Central memory CD8-positive, alpha-beta T cell (primary cell): ENCODE results near the gene TMEM198.

Experiments
- ATAC-seq: fragments of 150-1000 bp; cut with Tn5 transposase; replicated peaks from 2 replicates; pipeline ENCODE4 v1.10.0; 2022; ENCODE audit warnings: mild to moderate bottlenecking, moderate FRiP score, moderate number of reproducible peaks; ENCODE audit not compliant: poor library complexity, severe bottlenecking; ENCODE audit errors: extremely low read depth
- DNase-seq, 2 donors: peaks; one replicate each; pipeline ENCODE4 v3.0.0; 2021; ENCODE audit warnings: low spot score in 2 of 2
- H3K27ac Mint-ChIP-seq: one replicate; pipeline ENCODE4 v1.8.0; 2022; ENCODE audit warnings: low read depth, mild to moderate bottlenecking, moderate library complexity, mixed read lengths
- H3K27me3 Mint-ChIP-seq: one replicate; pipeline ENCODE4 v1.8.0; 2022; ENCODE audit warnings: mixed read lengths
- H3K36me3 Mint-ChIP-seq: one replicate; pipeline ENCODE4 v1.8.0; 2022; ENCODE audit warnings: mild to moderate bottlenecking, moderate library complexity, mixed read lengths; ENCODE audit not compliant: insufficient read depth
- H3K4me1 Mint-ChIP-seq: one replicate; pipeline ENCODE4 v1.8.0; 2022; ENCODE audit warnings: mixed read lengths
- H3K4me3 Mint-ChIP-seq: one replicate; pipeline ENCODE4 v1.8.0; 2022; ENCODE audit warnings: mild to moderate bottlenecking, moderate library complexity, mixed read lengths
- H3K9me3 Mint-ChIP-seq: one replicate; pipeline ENCODE4 v1.8.0; 2022; ENCODE audit warnings: mixed read lengths

Gene TMEM198

DNA sequence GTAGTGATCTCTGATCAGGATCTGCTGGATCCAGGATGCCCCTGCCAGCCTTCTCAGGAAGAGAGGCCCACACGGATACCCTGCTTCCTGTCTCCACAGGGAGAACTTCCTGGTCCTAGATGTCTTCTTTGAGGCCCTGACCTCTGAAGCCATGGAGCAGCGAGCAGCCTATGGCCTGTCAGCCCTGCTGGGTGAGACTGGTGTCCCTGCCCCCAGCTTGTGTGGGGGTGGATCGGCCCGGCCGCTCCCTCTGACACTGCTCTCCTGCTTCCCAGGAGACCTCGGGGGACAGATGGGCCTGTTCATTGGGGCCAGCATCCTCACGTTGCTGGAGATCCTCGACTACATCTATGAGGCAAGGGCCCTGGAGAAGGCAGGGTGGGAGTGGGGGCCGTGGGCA, 6.9 kb upstream of the TMEM198 start:
- Mint-ChIP-seq H3K27me3 (peaks cover 32% of the 10 kb centered on the region), H3K4me1 (no peaks in the 10 kb centered on the region), H3K4me3 (no peak overlapping the region), H3K27ac (no peak overlapping the region), H3K9me3 (no peaks in the 10 kb centered on the region), H3K36me3 (peaks cover 5% of the 10 kb centered on the region)
- ATAC-seq (no peak), DNase-seq (no peak)

DNA sequence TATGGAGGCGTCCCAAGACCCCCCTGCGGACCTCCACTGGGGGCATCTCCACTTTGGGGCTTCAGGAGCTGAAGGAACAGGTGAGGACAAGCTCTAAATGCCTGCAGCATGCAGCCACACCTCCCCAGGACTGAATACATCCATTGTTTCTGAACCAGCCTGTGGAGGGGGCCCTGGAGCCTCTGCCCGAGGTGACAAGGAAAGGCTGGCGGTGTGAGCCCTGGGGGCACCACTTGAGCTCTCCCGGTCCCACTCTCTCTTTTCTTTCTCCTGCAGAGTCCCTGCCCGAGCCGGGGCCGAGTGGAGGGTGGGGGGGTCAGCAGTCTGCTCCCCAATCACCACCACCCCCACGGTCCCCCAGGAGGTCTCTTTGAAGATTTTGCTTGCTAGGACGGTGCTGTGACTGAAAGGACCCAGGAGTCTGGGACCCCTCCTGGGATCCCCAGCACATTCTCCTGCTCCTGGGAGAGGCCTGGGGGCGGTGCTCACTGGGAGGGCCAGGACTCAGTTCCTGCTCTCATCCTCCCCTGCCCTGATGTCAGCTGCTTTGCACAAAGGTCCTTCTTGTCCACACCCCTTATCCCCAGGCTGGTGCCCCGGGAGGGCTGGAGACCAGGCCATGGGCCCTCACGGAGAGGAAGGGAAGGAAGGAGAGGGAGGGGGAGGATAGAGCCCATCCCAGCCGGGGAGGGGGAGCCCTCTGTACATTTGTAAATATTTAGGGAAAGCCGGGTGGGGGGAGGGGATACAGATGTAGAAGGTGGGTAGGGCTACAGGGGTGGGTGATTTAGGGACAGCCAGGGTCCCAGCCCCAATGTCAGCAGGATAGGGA, 6.0 kb upstream of the TMEM198 start:
- Mint-ChIP-seq H3K27me3 (peaks cover 23% of the 10 kb centered on the region), H3K36me3 (peaks cover 8% of the 10 kb centered on the region), H3K27ac (no peak overlapping the region), H3K4me3 (no peak overlapping the region), H3K9me3 (no peaks in the 10 kb centered on the region), H3K4me1 (peaks cover 8% of the 10 kb centered on the region)
- no peak for DNase-seq
- no peak for ATAC-seq

DNA sequence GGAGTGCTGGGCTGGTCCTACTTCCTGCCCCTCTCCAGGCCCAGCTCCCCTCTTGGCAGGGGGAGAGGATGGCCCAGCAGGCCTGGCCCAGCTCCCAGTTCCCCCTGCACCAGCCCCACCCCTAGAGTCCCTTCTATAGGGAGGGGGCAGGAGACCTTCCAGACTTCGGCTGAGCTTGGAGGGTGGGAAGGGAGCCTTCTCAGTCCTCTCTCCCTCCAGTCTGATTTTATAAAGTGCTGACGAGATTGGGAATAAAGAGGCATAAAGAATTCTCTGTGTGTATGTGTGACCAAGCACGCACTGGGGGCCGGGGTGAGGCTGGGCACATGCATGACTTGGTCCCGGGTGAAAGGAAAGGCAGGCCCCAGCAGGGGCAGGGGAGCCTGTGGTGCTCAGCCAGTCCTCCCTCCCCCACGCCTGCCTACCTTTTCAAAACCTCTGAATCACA, 5.3 kb upstream of the TMEM198 start:
- H3K27me3 Mint-ChIP-seq: peaks cover 16% of the 10 kb centered on the region
- no peak overlapping the region for H3K4me3 Mint-ChIP-seq
- no peak overlapping the region for H3K27ac Mint-ChIP-seq
- ATAC-seq (no peak), DNase-seq (no peak)
- H3K36me3 Mint-ChIP-seq: peaks cover 8% of the 10 kb centered on the region
- no peaks in the 10 kb centered on the region for H3K9me3 Mint-ChIP-seq
- H3K4me1 Mint-ChIP-seq: peaks cover 8% of the 10 kb centered on the region

DNA sequence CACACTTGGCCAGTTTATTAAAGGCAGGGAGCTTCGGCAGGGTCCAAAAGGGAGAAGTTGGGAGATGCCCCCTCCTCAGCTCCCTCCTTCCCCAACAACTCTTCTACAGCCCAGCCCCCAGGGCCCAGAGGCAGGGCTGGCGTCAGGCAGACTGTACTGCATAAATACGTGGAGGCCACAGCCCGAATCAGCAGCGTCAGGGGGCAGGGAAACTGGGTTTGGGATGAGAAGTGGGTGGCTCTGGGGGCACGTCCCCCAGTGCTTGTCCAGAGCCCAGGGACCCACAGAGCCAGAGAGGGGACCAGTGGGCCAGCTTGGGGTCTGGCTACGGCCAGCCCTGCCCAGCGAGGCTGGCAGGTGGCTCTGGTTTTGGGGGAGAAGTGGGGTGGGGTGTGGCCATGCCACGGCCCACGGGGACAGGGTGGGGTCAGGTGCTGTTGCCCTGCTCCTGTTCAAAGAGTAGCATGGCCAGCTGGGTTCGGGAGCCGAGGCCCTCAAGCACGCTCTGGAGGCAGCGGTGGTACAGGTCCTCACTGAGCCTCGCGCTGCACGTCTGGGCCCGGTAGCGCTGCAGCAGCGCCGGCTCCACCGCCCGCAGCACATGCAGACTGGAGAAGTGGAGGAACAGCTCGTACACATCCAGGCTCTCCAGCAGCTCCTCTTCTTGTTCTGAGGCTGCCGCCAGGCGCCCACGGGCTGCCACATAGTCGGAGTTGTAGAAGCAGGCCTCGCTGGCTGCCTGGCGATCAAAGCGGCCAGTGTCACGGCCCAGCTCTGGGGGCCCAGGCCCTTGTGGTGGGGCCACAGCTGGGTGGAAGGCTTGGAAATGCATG, 4.7 kb upstream of the TMEM198 start:
- Mint-ChIP-seq H3K36me3 (peaks cover 8% of the 10 kb centered on the region), H3K4me1 (peaks cover 10% of the 10 kb centered on the region), H3K27me3 (peaks cover 12% of the 10 kb centered on the region), H3K9me3 (no peaks in the 10 kb centered on the region), H3K4me3 (no peak overlapping the region), H3K27ac (no peak overlapping the region)
- DNase-seq (no peak), ATAC-seq (no peak)

DNA sequence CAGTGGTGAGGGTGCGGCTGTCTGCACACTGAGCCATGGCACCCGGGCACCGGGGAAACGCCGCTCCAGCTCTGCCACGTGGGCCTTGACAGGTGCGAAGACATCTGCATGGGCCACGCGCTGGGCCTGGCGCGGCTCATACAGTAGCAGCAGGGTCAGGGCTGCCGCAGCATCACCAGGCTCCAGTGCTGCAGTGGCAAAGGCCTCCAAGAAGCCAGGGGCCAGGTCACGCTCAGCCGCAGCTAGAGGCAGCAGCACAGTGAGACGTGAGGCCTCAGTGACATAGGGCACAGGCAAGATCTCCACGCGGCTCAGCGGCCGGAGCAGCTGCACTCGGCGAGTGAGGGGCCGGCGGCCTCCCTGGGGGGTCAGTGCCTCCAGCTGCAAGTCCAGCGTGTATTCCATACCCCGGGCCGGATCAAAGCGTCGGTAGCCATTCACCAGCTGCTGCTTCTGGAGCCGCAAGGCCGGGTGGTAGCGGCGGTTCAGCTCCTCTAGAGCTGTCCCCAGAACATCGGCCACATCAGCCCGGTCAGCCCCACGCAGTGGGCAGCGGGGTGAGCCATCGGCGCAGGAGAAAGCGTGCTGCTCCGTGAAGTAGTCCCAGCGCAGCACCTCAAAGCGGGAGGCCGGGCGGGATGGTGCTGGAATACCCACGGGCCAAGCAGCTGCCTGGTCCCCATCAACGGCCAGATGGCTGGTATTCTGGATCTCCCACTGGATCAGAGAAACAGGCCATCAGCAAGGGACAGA, 3.7 kb upstream of the TMEM198 start:
- Mint-ChIP-seq H3K36me3 (peaks cover 14% of the 10 kb centered on the region), H3K9me3 (no peaks in the 10 kb centered on the region), H3K27me3 (peaks cover 8% of the 10 kb centered on the region), H3K27ac (no peak overlapping the region), H3K4me1 (peaks cover 18% of the 10 kb centered on the region), H3K4me3 (no peak overlapping the region)
- DNase-seq (no peak), ATAC-seq (no peak)

DNA sequence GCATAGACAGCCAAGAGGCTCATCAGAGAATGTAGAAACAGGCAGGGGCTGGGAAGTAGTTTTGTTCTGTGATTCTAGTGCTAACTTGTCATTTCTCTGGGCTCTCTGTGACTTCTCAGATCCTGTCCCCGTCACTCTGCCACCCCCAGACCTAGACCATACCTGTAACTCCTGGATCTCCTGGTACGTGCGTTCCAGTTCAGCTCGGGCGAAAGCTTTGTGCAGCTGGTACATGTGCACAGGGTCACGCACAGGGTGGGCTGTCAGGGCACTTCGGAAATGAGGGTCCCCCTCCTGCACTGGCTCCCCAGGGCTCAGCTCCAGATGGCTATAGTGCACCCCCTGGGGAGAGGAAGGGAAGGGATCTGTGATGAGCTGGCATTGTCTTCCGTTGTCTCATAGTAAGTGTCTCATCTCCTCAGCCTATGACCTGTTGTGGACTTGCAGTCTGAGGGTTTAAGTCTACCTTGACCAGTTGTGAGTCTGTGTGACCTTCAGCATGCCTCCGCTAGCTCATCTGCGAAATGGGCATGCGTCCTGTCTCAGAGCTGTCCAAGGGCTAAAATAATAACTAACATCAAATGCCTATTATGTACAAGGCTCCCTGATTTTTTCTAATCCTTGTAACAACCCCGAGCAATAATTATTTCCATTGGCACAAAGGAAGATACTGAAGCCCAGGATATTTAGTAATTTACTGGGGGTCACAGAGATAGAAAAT, 2.9 kb upstream of the TMEM198 start:
- H3K27ac Mint-ChIP-seq: no peak overlapping the region
- DNase-seq: no peak
- H3K4me3 Mint-ChIP-seq: peak overlapping the region; percentile 79
- H3K4me1 Mint-ChIP-seq: peaks cover 18% of the 10 kb centered on the region
- no peaks in the 10 kb centered on the region for H3K27me3 Mint-ChIP-seq
- H3K36me3 Mint-ChIP-seq: peaks cover 14% of the 10 kb centered on the region
- ATAC-seq: no peak
- no peaks in the 10 kb centered on the region for H3K9me3 Mint-ChIP-seq

DNA sequence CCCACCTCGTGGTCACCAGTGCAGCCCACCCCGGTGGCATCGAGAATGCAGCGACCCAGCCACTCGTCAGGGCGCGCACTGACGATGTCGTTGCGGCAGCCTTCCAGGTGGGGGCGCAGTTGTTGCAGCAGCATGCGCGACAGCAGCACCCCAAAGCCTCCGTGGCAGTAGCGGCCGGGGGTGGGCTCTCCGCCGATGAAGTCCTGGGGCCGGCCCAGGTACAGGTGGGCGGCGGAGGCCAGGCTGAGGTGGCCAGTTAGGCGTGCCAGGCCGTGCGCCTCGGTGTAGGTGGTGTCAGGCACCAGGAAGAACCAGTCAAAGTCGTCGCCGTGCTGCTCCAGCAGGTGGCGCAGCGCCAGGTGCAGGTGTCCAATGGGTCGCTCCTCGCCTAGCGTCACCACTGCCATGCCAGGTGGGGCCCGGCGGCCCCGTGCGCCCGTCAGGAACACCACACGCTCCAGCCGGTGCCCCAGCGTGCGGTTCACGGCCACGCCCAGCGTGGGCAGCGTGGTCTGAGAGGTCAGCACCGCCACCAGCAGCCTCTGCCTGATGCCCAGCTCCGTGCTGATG, 2.1 kb upstream of the TMEM198 start:
- Mint-ChIP-seq H3K4me1 (peaks cover 18% of the 10 kb centered on the region), H3K4me3 (peak overlapping the region; percentile 79), H3K36me3 (peaks cover 14% of the 10 kb centered on the region), H3K9me3 (no peaks in the 10 kb centered on the region), H3K27ac (no peak overlapping the region), H3K27me3 (no peaks in the 10 kb centered on the region)
- peak; percentile 78 to 88 for DNase-seq
- ATAC-seq: peak; percentile 45

DNA sequence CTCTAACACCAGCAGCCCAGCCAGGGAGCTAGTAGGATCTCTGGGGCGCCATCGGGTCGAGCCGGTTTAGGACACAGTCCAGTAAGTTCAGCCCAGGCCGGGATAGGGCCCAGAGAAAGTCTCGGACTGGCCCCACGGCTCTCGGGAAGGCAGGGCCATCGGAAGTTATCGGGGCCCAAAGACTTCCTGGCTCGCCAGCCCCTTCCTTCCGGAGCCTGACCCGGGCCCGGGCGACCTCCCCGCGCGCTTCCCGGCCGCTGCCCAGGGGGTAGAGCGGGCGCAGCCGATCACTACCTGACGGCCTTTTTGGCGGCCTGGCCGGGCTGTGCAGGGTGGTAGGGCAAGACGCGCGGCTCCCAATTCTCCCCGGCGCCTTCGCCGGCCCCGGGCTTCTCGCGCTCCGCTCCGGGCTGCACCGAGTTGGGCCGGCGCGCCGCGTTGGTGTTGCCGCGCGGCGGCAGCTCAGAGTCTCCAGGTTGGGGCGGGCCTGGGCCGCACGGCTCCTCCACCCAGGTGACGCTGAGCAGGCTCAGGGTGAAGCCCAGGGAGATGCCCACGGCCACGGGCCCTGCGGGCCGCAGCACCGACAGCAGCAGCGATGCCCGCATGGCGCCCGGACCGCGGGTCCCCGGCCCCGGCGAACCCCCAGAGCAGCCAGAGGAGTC, 765 bp upstream of the TMEM198 start:
- DNase-seq: peak in 1 of 2 donors; percentile 13
- H3K9me3 Mint-ChIP-seq: no peaks in the 10 kb centered on the region
- H3K27me3 Mint-ChIP-seq: peaks cover 2% of the 10 kb centered on the region
- H3K4me3 Mint-ChIP-seq: peak overlapping the region; percentile 79
- peak; percentile 41 for ATAC-seq
- no peak overlapping the region for H3K27ac Mint-ChIP-seq
- H3K4me1 Mint-ChIP-seq: peaks cover 18% of the 10 kb centered on the region
- H3K36me3 Mint-ChIP-seq: peaks cover 11% of the 10 kb centered on the region

DNA sequence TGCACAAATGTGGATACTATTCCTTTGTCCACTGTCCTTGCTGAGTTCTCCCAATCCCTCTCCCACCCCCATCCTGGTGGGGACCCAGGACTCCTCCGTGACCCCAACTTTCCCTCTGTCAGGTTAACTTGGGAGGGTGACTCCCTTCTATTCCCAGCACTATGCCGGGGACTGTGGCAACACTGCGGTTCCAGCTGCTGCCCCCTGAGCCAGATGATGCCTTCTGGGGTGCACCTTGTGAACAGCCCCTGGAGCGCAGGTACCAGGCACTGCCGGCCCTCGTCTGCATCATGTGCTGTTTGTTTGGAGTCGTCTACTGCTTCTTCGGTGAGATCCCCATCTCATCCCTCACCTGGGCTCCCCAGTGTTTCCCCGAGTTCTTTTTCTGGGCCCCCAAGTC, 739 bp downstream of the TMEM198 start:
- Mint-ChIP-seq H3K4me3 (peak overlapping the region; percentile 79), H3K27ac (peak overlapping the region; percentile 79), H3K9me3 (no peaks in the 10 kb centered on the region), H3K36me3 (peaks cover 8% of the 10 kb centered on the region), H3K4me1 (peaks cover 18% of the 10 kb centered on the region), H3K27me3 (peaks cover 17% of the 10 kb centered on the region)
- ATAC-seq (no peak), DNase-seq (no peak)

DNA sequence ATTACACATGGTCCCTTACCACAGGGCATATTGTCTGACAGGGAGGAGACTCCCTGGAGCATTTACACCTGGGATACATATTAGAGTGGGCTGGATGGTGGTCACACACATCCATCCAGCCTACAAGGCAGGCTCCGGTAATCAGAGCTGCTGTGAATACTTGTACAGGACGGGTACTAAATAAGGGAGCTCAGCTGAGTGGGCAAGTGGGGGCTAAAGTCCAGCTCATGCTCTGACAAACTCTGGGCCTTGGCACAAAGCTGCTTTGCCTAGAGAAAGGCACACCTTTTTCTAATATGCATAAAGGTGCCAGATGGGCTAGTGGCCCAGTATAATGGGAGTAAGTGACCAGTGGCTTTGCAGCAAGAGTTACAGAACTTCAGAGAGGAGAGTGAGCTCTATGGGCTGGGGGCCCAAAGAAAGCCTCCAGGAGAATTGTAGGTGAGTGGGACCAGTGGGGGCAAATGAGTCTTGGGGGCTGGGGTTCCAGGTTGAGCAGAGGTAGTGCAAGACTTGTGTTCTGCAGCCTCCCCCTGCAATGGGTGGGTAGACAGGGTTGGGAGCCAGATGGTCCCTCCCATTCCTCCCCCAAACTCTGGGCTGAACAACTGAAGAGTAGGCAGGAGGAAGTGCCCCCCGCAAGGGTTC, 1.6 kb downstream of the TMEM198 start:
- Mint-ChIP-seq H3K9me3 (no peaks in the 10 kb centered on the region), H3K36me3 (peaks cover 8% of the 10 kb centered on the region), H3K27ac (no peak overlapping the region), H3K4me1 (peaks cover 18% of the 10 kb centered on the region), H3K4me3 (no peak overlapping the region), H3K27me3 (peaks cover 21% of the 10 kb centered on the region)
- no peak for ATAC-seq
- DNase-seq: no peak

DNA sequence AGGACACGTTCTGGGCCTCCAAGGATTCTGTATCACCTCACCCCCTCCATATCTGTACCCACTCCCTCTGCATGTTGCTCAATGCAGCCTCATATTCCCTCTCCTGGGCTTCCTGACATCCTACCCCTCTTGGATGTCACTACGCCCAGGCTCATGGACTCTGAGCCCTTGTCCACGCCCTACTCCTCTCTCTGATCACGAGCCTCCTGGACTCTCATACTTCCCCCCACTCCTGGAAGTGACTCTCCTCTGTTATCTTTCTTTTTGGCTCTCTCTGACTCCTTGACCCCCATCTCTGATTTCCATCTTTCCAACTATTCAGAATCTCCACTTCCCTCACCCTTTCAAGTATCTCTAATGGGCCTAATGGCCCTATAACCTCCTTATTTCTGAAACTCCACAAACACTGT, 2.1 kb downstream of the TMEM198 start:
- peaks cover 8% of the 10 kb centered on the region for H3K36me3 Mint-ChIP-seq
- peaks cover 18% of the 10 kb centered on the region for H3K4me1 Mint-ChIP-seq
- ATAC-seq (no peak), DNase-seq (no peak)
- no peak overlapping the region for H3K4me3 Mint-ChIP-seq
- no peak overlapping the region for H3K27ac Mint-ChIP-seq
- H3K27me3 Mint-ChIP-seq: peaks cover 26% of the 10 kb centered on the region
- H3K9me3 Mint-ChIP-seq: no peaks in the 10 kb centered on the region
